ENCODE measurements around the gene HOOK1. TPM values are rescaled to one million over a fixed set of nuclear protein-coding genes. Genes with fewer than 3 reads are reported as not detected.

Gene HOOK1
- total RNA-seq: 10 to 100 TPM; 17.1 to 20.5 TPM

GRCh38 chr1:59814901-59815825 lies at the start of gene HOOK1:
Gene HOOK1, plus strand, starts transcription at chr1:59814949. Its CDS starts 169 bp downstream, at chr1:59815118.
- Histone ChIP-seq H3K27me3 (no peaks in the 10 kb centered on the region), H3K27ac (peak within 1 kb of the TSS; percentile 89 to 95 (median 93)), H3K9me3 (no peaks in the 10 kb centered on the region), H3K36me3 (replicated peaks in 1 of 2; ENCODE audit: insufficient read depth in 1 of 2, low read depth in 2 of 2) (no peaks in the 10 kb centered on the region), H3K4me3 (peak within 1 kb of the TSS; percentile 79 to 98), H3K4me1 (peaks cover 36% of the 10 kb centered on the region)
- peak; percentile 6 for ATAC-seq
- peak in 1 of 7 experiments; percentile 0 for TF ChIP-seq CTCF (IDR thresholded peaks at IDR 0.05)
- TF ChIP-seq POLR2A (IDR thresholded peaks at IDR 0.05): peak; percentile 52 to 74 (median 66)
- peak in 3 of 4 donors; percentile 32 to 50 (median 46) for DNase-seq
- WGBS, 2 donors: 3 to 6% methylated on average over 26 to 69 of the region's 71 CpGs
- intact Hi-C loops (cut with DNase I): no loop called here

GRCh38 chr1:59765011-59765730 lies 49.6 kb upstream of the HOOK1 start:
- DNase-seq (no peak), ATAC-seq (no peak)
- no peak overlapping the region for H3K27ac ChIP-seq
- H3K36me3 ChIP-seq (replicated peaks in 1 of 2; ENCODE audit: insufficient read depth in 1 of 2, low read depth in 2 of 2): no peaks in the 10 kb centered on the region
- H3K9me3 ChIP-seq: no peaks in the 10 kb centered on the region
- 72 to 78% methylated on average over 5 of the region's 5 CpGs for WGBS, 2 donors
- peaks cover 6% of the 10 kb centered on the region for H3K4me1 ChIP-seq
- H3K4me3 ChIP-seq: no peak overlapping the region
- intact Hi-C loops (cut with DNase I): no loop called here
- TF ChIP-seq POLR2A (IDR thresholded peaks at IDR 0.05): no peak
- no peak for TF ChIP-seq CTCF (IDR thresholded peaks at IDR 0.05)
- no peaks in the 10 kb centered on the region for H3K27me3 ChIP-seq

GRCh38 chr1:59766227-59766855 lies 48.4 kb upstream of the HOOK1 start:
- Histone ChIP-seq H3K27ac (no peak overlapping the region), H3K9me3 (no peaks in the 10 kb centered on the region), H3K4me1 (peaks cover 6% of the 10 kb centered on the region), H3K4me3 (no peak overlapping the region), H3K27me3 (no peaks in the 10 kb centered on the region), H3K36me3 (replicated peaks in 1 of 2; ENCODE audit: insufficient read depth in 1 of 2, low read depth in 2 of 2) (no peaks in the 10 kb centered on the region)
- DNase-seq: no peak
- TF ChIP-seq CTCF (IDR thresholded peaks at IDR 0.05) (no peak), POLR2A (IDR thresholded peaks at IDR 0.05) (no peak)
- WGBS, 2 donors: 85 to 87% methylated on average over 9 of the region's 9 CpGs
- intact Hi-C loops (cut with DNase I): no loop called here
- ATAC-seq: no peak

- H3K27ac ChIP-seq: no peak overlapping the region
- H3K36me3 ChIP-seq (replicated peaks in 1 of 2; ENCODE audit: insufficient read depth in 1 of 2, low read depth in 2 of 2): no peaks in the 10 kb centered on the region
- intact Hi-C loops (cut with DNase I): no loop called here
- no peak for ATAC-seq
- peaks cover 8% of the 10 kb centered on the region for H3K4me1 ChIP-seq
- TF ChIP-seq CTCF (IDR thresholded peaks at IDR 0.05): no peak
- no peak for TF ChIP-seq POLR2A (IDR thresholded peaks at IDR 0.05)
- H3K4me3 ChIP-seq: no peak overlapping the region
- no peaks in the 10 kb centered on the region for H3K27me3 ChIP-seq
- H3K9me3 ChIP-seq: no peaks in the 10 kb centered on the region
- DNase-seq: no peak
- 43 to 50% methylated on average over 2 of the region's 2 CpGs for WGBS, 2 donors
Observed at GRCh38 chr1:59767119-59767518, 47.6 kb upstream of the HOOK1 start.
